Fibroblast of pulmonary artery (primary cell): ENCODE data around the gene TTC21A.

Source experiments
- DNase-seq: peaks from one replicate; pipeline ENCODE4 v3.0.0-alpha.2; 2010; ENCODE audit warnings: low read depth
- H3K4me3 ChIP-seq: replicated peaks from 2 replicates; pipeline ENCODE4 v1.5.1; 2011; ENCODE audit warnings: low read depth, mild to moderate bottlenecking, control low read depth, low read length, moderate library complexity
- CTCF ChIP-seq: IDR thresholded peaks from 2 replicates; pipeline ENCODE4 v1.5.1; 2011; ENCODE audit warnings: mild to moderate bottlenecking, control low read depth, low read length, inconsistent platforms; ENCODE audit errors: missing control alignments

The TTC21A gene

GRCh38 chr3:39103324-39103693, 4.2 kb upstream of the TTC21A start:
- TF ChIP-seq CTCF, result peak; percentile 4
- H3K4me3 ChIP-seq, result no peak overlapping the region
- DNase-seq, result no peak

- H3K4me3 ChIP-seq, result no peak overlapping the region
- no peak for TF ChIP-seq CTCF
- DNase-seq, result no peak
Measured at GRCh38 chr3:39103791-39104552, 3.5 kb upstream of the TTC21A start.

DNA sequence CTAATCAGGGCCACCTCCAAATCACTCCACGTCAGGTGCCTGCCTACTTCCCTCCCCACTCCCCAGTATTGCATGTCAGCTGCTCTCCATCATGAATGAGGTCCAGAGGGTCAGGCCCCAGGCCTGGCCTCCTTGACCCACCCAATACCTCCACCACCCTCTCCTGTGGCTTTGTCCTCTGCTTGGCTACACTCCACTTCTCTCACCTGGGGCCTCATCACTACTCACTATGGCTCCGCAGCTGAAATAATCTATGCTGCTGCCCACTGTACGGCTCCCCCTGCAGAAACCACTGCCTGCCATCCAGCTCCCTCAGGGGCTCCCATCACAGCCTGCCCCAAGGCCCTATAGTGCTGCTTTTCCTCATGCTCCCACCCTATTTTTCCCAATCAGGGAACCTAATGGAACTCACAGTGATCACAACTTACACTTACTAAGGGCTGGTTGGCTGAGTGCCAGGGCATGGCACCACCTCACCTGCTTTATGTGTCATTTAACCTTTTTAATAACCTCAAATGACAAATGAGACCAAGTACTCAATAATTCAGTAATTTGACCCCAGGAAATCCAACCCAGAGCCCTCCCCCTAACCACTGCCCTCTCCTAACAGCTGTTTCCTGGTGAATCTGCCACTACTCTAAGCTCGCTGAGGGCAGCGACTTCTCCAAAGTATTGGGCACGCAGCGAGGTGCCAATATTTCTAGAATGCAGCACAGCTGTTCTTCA, 2.4 kb upstream of the TTC21A start:
- no peak for DNase-seq

GRCh38 chr3:39105687-39106063, 1.8 kb upstream of the TTC21A start:
- no peak for DNase-seq
- no peak for TF ChIP-seq CTCF
- peak overlapping the region; percentile 90 for H3K4me3 ChIP-seq

More for the DNA sequence above, 2.4 kb upstream of the TTC21A start:
- no peak for TF ChIP-seq CTCF
- H3K4me3 ChIP-seq, result no peak overlapping the region

GRCh38 chr3:39106281-39106811, 1.1 kb upstream of the TTC21A start:
- peak; percentile 50 for DNase-seq
- TF ChIP-seq CTCF, result no peak
- H3K4me3 ChIP-seq, result peak overlapping the region; percentile 90

- peak overlapping the region; percentile 90 for H3K4me3 ChIP-seq
- no peak for TF ChIP-seq CTCF
- peak; percentile 49 for DNase-seq
Measured at GRCh38 chr3:39106851-39107387, 561 bp upstream of the TTC21A start.
